ENCODE data around the gene SERPINA1. TPM values are rescaled to one million over a fixed set of nuclear protein-coding genes. Genes with fewer than 3 reads are reported as not detected.

SERPINA1 gene
- total RNA-seq, 1 experiment from 2014 or later, result 0.78 TPM

- DNase-seq (ENCODE audit: low spot score), result no peak
These were observed 4.6 kb downstream of the SERPINA1 start for GRCh38 chr14:94383777-94384176.

GRCh38 chr14:94382716-94383596 is 5.4 kb downstream of the SERPINA1 start:
- no peak for DNase-seq (ENCODE audit: low spot score)

GRCh38 chr14:94382099-94382715 is 6.2 kb downstream of the SERPINA1 start:
- no peak for DNase-seq (ENCODE audit: low spot score)

- no peak for DNase-seq (ENCODE audit: low spot score)
These were observed 7.0 kb downstream of the SERPINA1 start for GRCh38 chr14:94381149-94382030.

GRCh38 chr14:94380225-94381148 is 7.9 kb downstream of the SERPINA1 start:
- no peak for DNase-seq (ENCODE audit: low spot score)

GRCh38 chr14:94379291-94380224 is 8.8 kb downstream of the SERPINA1 start:
- DNase-seq (ENCODE audit: low spot score), result no peak

- DNase-seq (ENCODE audit: low spot score), result no peak
These were observed 9.7 kb downstream of the SERPINA1 start for GRCh38 chr14:94378527-94379290.

- DNase-seq (ENCODE audit: low spot score), result no peak
These were observed 10.4 kb downstream of the SERPINA1 start for GRCh38 chr14:94377866-94378470.

GRCh38 chr14:94376976-94377865 is 11.2 kb downstream of the SERPINA1 start:
- no peak for DNase-seq (ENCODE audit: low spot score)

GRCh38 chr14:94376108-94376975 is 12.1 kb downstream of the SERPINA1 start:
- DNase-seq (ENCODE audit: low spot score), result no peak

GRCh38 chr14:94375552-94376107 is 12.8 kb downstream of the SERPINA1 start:
- no peak for DNase-seq (ENCODE audit: low spot score)

- no peak for DNase-seq (ENCODE audit: low spot score)
These were observed 13.6 kb downstream of the SERPINA1 start for GRCh38 chr14:94374749-94375260.

GRCh38 chr14:94374116-94374515 is 14.3 kb downstream of the SERPINA1 start:
- no peak for DNase-seq (ENCODE audit: low spot score)

- DNase-seq (ENCODE audit: low spot score), result peak; percentile 71
These were observed 14.7 kb downstream of the SERPINA1 start for GRCh38 chr14:94373708-94374107.

- no peak for DNase-seq (ENCODE audit: low spot score)
These were observed 16.3 kb downstream of the SERPINA1 start for GRCh38 chr14:94372021-94372605.

- DNase-seq (ENCODE audit: low spot score), result no peak
These were observed 17.9 kb downstream of the SERPINA1 start for GRCh38 chr14:94370524-94370910.
